GM18951 (cell line): ENCODE results near the gene TMSB4X.
"Not testable (repeated sequence)": the region's sequence is repeated elsewhere in the genome, so short reads cannot be mapped to it uniquely, and the experiment has no call there.

Experiments used
- POLR2A ChIP-seq: IDR thresholded peaks from 4 replicates; pipeline ENCODE4 v1.6.1; 2011; ENCODE audit warnings: mild to moderate bottlenecking; ENCODE audit not compliant: insufficient read length, insufficient read depth; ENCODE audit errors: extremely low read depth
- in situ Hi-C: fragments of 300-500 bp; cut with MboI; formaldehyde crosslinking; loops from one replicate; pipeline ENCODE4 v1.12.0; 2022; ENCODE audit warnings: low sequenced_read_pairs, mixed read lengths, inconsistent platforms; ENCODE audit not compliant: unreplicated experiment

TMSB4X gene

DNA sequence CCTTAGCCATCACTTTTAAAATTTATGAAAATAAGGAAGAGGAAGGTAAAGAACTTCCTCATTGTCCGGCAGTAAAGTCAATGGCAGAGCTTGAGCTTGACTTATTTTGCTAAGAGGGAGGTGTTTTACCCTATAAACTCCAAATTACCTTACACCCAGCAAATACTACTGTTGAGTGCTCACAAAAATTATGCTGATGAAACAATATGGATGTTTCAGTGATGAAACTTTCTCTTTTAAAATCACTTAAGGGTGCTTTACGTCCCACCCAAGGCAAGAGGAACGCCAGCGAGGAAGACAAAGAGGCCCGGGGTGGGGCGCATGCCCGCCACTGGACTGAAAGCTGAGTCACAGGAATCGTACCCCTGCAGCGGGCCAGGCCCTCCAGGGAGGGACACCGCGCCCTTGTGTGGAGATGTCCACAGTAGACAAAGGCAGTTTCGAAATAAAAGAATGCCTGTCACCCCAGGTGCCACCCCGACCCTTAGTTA lies 560 bp upstream of the TMSB4X start:
- no peak for TF ChIP-seq POLR2A
- in situ Hi-C loops: loop anchor here (25.0 kb wide), 1 partner anchor 288 kb away; no protein-coding TSS in a partner anchor

DNA sequence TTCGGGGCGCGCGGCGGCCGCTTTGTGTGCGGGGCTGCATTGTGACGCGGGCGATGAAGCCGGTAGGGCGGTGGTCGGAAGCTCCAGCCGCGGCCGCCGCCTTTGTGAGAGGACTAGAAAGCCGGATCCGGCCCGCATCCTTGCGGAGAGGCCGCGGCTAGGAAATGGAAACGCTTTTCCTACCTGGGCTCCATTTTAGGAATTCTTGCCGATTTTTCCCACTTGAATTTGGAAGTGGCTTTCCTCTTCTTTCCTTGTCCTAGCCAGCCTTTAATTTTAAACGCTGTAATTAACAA lies 708 bp downstream of the TMSB4X start:
- TF ChIP-seq POLR2A: no peak
- in situ Hi-C loops: no loop called here

DNA sequence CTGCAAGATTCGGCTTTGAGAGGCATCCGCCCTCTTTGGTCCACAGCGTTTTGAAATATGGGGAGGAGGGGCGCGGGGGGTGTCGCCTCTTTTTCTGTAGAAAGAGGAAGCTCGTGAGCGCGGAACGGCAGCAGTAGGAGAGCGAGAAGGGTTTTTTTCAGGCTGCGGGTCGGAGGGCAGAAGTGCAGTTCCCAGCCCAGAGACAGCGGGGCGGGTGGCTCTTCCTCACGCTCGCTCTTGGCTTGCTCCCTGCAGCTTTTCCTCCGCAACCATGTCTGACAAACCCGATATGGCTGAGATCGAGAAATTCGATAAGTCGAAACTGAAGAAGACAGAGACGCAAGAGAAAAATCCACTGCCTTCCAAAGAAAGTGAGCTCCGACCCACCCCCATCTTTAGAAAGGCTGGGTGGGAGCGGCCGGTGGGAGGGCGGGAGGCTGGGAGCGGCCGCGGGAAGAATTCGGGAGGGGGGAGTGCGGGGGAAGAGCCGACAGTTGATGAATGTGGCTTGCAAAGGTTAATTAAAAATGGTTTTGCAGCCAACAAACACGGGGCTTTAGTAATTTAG lies 1.2 kb downstream of the TMSB4X start:
- in situ Hi-C loops: no loop called here
- TF ChIP-seq POLR2A: peak; percentile 58

DNA sequence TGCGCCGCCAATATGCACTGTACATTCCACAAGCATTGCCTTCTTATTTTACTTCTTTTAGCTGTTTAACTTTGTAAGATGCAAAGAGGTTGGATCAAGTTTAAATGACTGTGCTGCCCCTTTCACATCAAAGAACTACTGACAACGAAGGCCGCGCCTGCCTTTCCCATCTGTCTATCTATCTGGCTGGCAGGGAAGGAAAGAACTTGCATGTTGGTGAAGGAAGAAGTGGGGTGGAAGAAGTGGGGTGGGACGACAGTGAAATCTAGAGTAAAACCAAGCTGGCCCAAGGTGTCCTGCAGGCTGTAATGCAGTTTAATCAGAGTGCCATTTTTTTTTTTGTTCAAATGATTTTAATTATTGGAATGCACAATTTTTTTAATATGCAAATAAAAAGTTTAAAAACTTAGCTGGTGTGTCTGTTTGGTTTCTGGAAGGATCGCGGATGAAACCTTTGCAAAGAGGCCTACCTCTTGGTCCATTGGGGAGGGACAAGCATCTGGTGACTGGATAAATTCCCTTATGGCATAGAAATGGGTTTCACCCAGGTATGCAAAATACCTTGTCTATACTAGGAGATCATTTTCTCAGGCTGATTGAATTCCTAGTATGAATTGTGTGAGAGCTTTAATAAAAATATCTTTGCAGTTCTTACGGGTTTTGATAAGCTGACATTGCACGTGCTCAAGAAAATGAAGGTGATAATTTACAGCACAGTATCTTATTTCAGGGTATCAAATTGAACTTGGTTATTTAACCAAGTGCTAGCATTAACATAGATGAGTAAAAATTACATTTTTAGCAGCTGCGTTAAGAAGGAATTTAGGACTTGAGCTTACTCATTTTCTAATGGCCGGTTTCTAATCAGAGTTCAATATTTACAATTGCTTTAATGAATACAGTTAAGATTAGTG lies 2.2 kb downstream of the TMSB4X start:
- in situ Hi-C loops: not testable (repeated sequence)
- TF ChIP-seq POLR2A: peak; percentile 4

DNA sequence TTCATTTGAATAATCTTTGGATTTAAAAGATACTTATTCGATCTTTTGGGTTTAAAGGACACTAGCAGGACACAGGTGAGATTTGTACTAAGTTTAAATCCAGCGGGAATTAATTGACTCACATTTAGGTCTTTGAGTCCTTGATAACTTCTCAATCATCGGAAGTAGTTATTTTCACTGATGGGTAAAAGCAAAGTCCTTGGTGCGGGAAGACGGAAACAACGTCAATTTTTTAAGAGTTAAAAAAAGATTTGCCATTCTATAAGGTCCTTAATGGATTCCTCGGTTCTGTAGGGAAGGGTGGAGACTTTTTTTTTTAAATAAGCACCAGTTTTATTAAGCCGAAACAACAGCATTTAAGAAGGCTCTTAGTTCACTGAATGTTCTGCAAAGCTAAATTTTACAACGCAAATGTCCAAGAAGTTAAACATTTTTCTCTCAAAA lies 2.9 kb downstream of the TMSB4X start:
- in situ Hi-C loops: no loop called here
- TF ChIP-seq POLR2A: no peak

DNA sequence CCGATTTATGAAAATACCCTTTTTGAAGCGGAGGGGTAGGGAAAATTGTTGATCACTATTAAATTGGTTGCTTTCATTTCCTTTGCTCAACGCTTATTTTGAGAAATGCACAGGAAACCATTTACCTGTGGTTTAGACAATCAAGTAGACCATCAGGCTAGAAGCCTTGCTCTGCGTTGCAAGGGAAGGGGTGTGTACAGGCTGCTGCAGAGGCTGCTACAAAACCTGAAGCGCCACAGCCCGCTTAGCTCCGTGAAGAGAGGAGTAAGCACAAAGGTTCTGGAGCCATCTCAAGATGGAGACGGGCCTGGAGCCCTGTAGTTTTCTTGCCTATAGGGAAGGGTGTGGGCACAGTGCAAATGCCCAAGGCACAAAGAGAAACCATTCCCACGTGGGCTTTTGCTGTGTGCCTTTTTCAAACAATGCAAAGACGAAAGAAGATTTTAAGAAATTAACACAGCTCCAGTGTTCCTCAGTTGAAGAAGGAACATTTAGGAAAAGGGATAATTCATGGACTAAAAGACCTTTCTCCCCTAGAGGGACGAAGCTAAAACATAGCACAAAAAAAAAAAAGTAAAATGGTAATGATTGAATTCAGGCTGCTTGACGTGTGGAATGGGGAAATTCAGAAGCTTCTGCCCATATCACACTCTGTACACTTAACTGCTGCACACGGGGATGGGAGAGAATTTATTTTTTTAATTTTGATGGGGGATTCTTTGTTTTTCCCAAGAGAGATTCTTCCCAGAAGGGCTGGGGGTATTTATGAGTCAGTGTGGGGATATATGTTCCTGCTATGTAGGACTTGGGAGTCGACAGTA lies 3.5 kb downstream of the TMSB4X start:
- in situ Hi-C loops: no loop called here

DNA sequence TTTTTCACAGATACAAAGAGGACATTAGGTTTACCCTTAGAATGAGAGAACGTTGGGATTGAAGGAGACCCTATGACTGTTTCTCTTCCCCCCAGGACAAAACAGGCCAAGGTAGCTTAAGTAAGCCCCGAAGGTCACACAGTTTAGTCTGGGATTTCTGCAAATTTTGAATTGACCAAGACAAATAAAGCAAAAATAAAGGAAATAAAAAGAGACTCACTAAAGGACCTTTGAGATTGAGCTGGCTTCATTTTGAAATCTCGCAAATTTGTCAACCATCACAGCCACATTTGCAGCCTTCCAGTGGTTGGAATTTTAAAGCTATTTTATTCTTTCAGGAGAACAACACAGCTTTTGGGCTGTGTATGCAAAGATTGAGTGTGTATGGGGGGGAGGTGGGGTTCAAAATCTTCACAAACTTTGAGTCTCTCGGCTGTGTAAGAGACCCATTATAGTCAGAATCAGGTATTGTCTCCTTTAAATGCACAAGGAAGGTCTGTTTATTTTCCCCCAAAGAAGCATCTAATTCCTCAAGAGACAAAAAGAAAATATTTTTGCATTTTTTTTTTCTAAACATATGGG lies 4.2 kb downstream of the TMSB4X start:
- in situ Hi-C loops: no loop called here
- no peak for TF ChIP-seq POLR2A

More for the DNA sequence above, 3.5 kb downstream of the TMSB4X start:
- TF ChIP-seq POLR2A: peak; percentile 85

DNA sequence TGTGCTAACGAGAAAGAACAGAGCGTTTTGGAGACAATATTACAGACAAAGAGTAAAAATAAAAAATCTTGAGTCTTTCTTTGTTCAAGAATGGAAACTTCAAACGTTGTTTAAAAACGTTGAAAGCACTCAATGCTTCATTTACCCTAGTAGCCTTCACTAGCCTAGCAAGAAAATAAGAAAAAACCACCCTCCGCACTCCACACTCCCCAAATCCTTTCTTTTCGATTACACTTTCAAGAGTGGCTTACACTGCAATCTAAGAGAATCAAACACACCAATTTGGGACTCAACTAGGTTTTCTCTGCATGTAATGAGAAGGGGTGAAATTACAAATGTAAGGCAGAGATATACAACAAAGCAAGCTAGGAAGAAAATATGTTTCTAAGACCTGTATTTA lies 4.7 kb downstream of the TMSB4X start:
- peak; percentile 6 for TF ChIP-seq POLR2A
- in situ Hi-C loops: no loop called here

DNA sequence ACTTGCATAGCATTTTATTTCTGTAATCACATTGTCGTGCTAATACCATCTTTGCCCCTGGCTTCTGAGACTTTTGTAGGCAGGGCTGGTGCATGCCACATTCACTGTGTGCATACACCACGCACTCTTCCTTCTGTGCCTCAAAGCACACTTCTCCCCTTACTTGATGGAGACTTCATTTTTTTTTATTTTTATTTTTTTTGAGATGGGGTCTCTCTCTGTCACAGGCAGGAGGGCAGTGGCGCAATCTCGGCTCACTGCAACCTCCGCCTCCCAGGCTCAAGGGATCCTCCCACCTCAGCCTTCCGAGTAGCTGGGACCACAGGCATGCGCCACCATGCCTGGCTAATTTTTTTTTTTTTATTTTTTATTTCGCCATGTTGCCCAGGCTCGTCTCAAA lies 5.1 kb downstream of the TMSB4X start:
- in situ Hi-C loops: not testable (repeated sequence)
- peak; percentile 11 for TF ChIP-seq POLR2A

DNA sequence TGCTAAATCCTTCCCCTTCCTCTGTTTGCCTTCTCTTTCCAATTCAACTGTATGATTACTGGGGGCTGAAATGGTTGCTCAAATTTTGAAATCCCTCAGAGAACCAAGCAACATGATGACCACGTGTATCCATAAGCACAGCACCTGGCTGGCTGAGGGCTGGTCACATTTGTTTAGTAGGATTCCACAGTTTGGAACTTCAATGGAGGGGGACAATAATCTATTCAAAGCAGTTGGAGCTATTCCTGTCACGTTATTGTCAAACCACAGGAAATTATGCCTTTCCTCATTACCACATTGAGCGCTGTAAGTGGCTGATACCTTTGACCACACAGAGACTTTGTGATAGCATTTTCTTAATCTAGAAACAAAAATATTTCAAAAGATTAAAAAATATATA lies 7.0 kb downstream of the TMSB4X start:
- in situ Hi-C loops: no loop called here

DNA sequence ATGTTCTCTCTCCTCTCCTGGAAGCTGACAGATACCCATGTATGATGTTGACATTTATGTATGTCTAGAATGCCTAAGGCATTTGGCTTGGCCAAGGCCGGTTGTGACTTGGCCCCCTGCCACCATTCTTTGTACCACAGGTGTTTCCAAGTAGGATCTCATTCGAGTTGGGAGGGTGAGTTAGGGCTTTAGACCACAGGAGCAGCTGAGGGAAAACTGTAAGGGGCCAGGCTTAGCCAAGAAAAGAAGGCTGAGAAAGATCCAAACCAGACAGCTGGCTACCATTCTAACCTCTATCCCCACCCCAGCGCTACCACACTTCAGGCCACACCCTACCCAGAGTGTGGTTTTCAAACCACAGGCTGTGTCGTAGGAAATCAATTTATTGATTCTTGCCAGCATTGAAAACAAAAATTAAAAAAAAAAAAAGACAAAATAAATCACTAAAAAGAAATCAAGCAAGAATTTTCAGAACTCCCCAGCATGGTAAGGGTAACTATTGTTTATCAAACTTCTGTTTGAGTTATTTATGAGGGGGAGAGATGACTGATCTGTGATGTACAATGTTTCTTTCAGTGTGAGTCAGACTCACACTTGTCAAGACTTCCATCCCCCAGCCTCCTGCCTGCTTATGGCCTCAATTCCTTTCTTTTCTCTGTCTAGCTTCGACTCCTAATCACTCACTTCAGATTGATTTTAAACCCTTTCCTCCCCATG lies 9.9 kb downstream of the TMSB4X start:
- TF ChIP-seq POLR2A: no peak
- in situ Hi-C loops: no loop called here

More for the DNA sequence above, 7.0 kb downstream of the TMSB4X start:
- TF ChIP-seq POLR2A: no peak

DNA sequence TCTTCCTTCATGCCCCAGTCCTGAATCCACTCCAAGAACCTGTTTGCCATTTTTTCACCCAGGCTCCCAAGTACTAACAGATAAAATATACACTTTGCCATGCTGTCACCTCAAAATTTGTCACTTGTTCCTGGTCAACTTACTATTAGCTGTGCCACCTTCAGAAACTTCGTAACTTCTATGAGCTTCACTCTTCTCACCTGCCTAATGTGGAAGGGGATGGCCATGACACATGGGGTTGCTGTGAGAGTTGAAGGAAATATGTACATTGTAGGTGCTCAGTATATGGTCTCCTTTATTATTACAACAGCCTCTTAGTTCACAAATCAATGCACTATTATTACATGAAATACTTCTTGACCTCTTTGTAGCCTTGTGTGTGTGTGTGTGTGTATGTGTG lies 10.4 kb downstream of the TMSB4X start:
- in situ Hi-C loops: no loop called here
- TF ChIP-seq POLR2A: no peak
